Common myeloid progenitor, CD34-positive (primary cell): ENCODE measurements around the gene BAG5.

ENCODE experiments used
- CTCF ChIA-PET: fragments of 350-600 bp; sonication (Branson Sonifier 250); formaldehyde crosslinking; loops from one replicate; lab custom pipeline; 2021; ENCODE audit warnings: antibody characterized with exemption; lab: Charles Lee
- POLR2A ChIA-PET: fragments of 350-600 bp; sonication (Branson Sonifier 250); formaldehyde crosslinking; loops from one replicate; lab custom pipeline; 2021; ENCODE audit warnings: antibody characterized with exemption; lab: Charles Lee
- DNase-seq, 3 donors: peaks; one replicate each; pipeline versions ENCODE4 v3.0.0 to v3.0.0-alpha.2; 2013
- H3K27ac ChIP-seq, 2 experiments: 1 replicate in 1 of 2; 2 replicates in 1 of 2; pipeline ENCODE4 v1.7.0; 2013; ENCODE audit warnings: inconsistent platforms in 2 of 2, low read length in 2 of 2, mild to moderate bottlenecking in 2 of 2, low read depth in 1 of 2, moderate library complexity in 1 of 2; ENCODE audit not compliant: severe bottlenecking in 2 of 2, insufficient read depth in 1 of 2, poor library complexity in 1 of 2
- H3K27me3 ChIP-seq, 5 experiments: replicated peaks in 2 of 5; 1 replicate in 3 of 5; 2 replicates in 2 of 5; pipeline versions ENCODE4 v1.6.1 to v1.7.0; 2013; ENCODE audit warnings: low read length in 4 of 5, mild to moderate bottlenecking in 2 of 5, moderate library complexity in 2 of 5, inconsistent platforms in 1 of 5; ENCODE audit not compliant: insufficient read depth in 5 of 5, control insufficient read depth in 4 of 5
- H3K36me3 ChIP-seq, 4 experiments: 1 replicate in 2 of 4; 2 replicates in 2 of 4; pipeline versions ENCODE4 v1.6.1 to v1.7.0; 2013; ENCODE audit warnings: low read length in 3 of 4, control low read depth in 1 of 4, mild to moderate bottlenecking in 1 of 4; ENCODE audit not compliant: control insufficient read depth in 4 of 4, insufficient read depth in 4 of 4
- H3K4me1 ChIP-seq, 4 experiments: 1 replicate in 3 of 4; 2 replicates in 1 of 4; pipeline versions ENCODE4 v1.6.1 to v1.7.1; 2013; ENCODE audit warnings: low read length in 3 of 4, mild to moderate bottlenecking in 3 of 4, control low read depth in 1 of 4, inconsistent platforms in 1 of 4, moderate library complexity in 1 of 4; ENCODE audit not compliant: control insufficient read depth in 4 of 4, insufficient read depth in 4 of 4; ENCODE audit errors: control extremely low read depth in 1 of 4
- H3K4me3 ChIP-seq, 7 experiments: 1 replicate in 4 of 7; 2 replicates in 3 of 7; pipeline versions ENCODE4 v1.5.1 to v1.7.0; 2013; ENCODE audit warnings: mild to moderate bottlenecking in 7 of 7, low read length in 6 of 7, moderate library complexity in 6 of 7, inconsistent platforms in 2 of 7, low read depth in 2 of 7, control low read depth in 1 of 7; ENCODE audit not compliant: insufficient read depth in 4 of 7, control insufficient read depth in 1 of 7; ENCODE audit errors: extremely low read depth in 1 of 7
- H3K9me3 ChIP-seq, 5 experiments: 1 replicate in 4 of 5; 2 replicates in 1 of 5; pipeline versions ENCODE4 v1.6.1 to v1.7.1; 2013; ENCODE audit warnings: low read length in 4 of 5, mild to moderate bottlenecking in 2 of 5, inconsistent platforms in 1 of 5, low read depth in 1 of 5, moderate library complexity in 1 of 5; ENCODE audit not compliant: control insufficient read depth in 4 of 5, insufficient read depth in 2 of 5; ENCODE audit errors: control extremely low read depth in 1 of 5
- WGBS: methylation state at CpG from one replicate; pipeline ENCODE4 v1.1.5; 2013; ENCODE audit not compliant: insufficient coverage; 5-methylcytosine and 5-hydroxymethylcytosine counted together

BAG5 gene

GRCh38 chr14:103551338-103551762, 11.1 kb downstream of the BAG5 start:
- Histone ChIP-seq H3K9me3 (no peaks in the 10 kb centered on the region), H3K4me3 (no peak overlapping the region), H3K27ac (no peak overlapping the region), H3K4me1 (peaks cover 0 to 3% (median 0%) of the 10 kb centered on the region in 4 experiments), H3K27me3 (no peaks in the 10 kb centered on the region), H3K36me3 (peaks cover 0 to 3% (median under 1%) of the 10 kb centered on the region in 4 experiments)
- no peak for DNase-seq
- CTCF ChIA-PET: interaction anchor here (1.1 to 15.7 kb wide), 5 partner anchors 10 to 52 kb away, joined by 3 to 147 read pairs (median 5); partner anchors contain the start of genes BAG5 and CKB
- POLR2A ChIA-PET: no interaction called here
- WGBS: 91% methylated on average over 16 of the region's 17 CpGs

- CTCF ChIA-PET: interaction anchor here (0.6 to 15.7 kb wide), 6 partner anchors 10 to 42 kb away, joined by 3 to 147 read pairs (median 4); partner anchors contain the start of gene CKB
- 96% methylated on average over 20 of the region's 22 CpGs for WGBS
- POLR2A ChIA-PET: no interaction called here
- H3K27me3 ChIP-seq: no peaks in the 10 kb centered on the region
- H3K4me1 ChIP-seq: peaks cover 0 to 3% (median 0%) of the 10 kb centered on the region in 4 experiments
- H3K9me3 ChIP-seq: no peaks in the 10 kb centered on the region
- peaks cover 0 to 3% (median 0%) of the 10 kb centered on the region in 4 experiments for H3K36me3 ChIP-seq
- DNase-seq: no peak
- no peak overlapping the region for H3K4me3 ChIP-seq
- no peak overlapping the region for H3K27ac ChIP-seq
These were observed 11.8 kb downstream of the BAG5 start for GRCh38 chr14:103550451-103551337.

GRCh38 chr14:103549361-103550311, 12.8 kb downstream of the BAG5 start:
- 97% methylated on average over 27 of the region's 30 CpGs for WGBS

GRCh38 chr14:103548463-103549351, 13.8 kb downstream of the BAG5 start:
- POLR2A ChIA-PET: no interaction called here

More at GRCh38 chr14:103549361-103550311, 12.8 kb downstream of the BAG5 start:
- POLR2A ChIA-PET: no interaction called here
- Histone ChIP-seq H3K9me3 (no peaks in the 10 kb centered on the region), H3K36me3 (peaks cover 0 to 3% (median 0%) of the 10 kb centered on the region in 4 experiments), H3K4me1 (peaks cover 0 to 3% (median 0%) of the 10 kb centered on the region in 4 experiments), H3K27ac (no peak overlapping the region), H3K27me3 (no peaks in the 10 kb centered on the region), H3K4me3 (no peak overlapping the region)
- DNase-seq: no peak
- CTCF ChIA-PET: interaction anchor here (1.1 to 15.7 kb wide), 5 partner anchors 11 to 49 kb away, joined by 3 to 147 read pairs (median 6); partner anchors contain the start of gene CKB

GRCh38 chr14:103547941-103548462, 14.5 kb downstream of the BAG5 start:
- Histone ChIP-seq H3K9me3 (no peaks in the 10 kb centered on the region), H3K4me1 (peaks cover 0 to 3% (median 0%) of the 10 kb centered on the region in 4 experiments), H3K27me3 (no peaks in the 10 kb centered on the region), H3K36me3 (no peaks in the 10 kb centered on the region), H3K27ac (no peak overlapping the region), H3K4me3 (no peak overlapping the region)
- 94% methylated on average over 12 of the region's 18 CpGs for WGBS
- ChIA-PET CTCF (interaction anchor here (1.0 to 15.7 kb wide), 7 partner anchors 10 to 48 kb away, joined by 3 to 147 read pairs (median 6); partner anchors contain the start of gene CKB), POLR2A (no interaction called here)
- DNase-seq: no peak

More at GRCh38 chr14:103548463-103549351, 13.8 kb downstream of the BAG5 start:
- Histone ChIP-seq H3K27ac (no peak overlapping the region), H3K4me3 (no peak overlapping the region), H3K36me3 (peaks cover 0 to 3% (median 0%) of the 10 kb centered on the region in 4 experiments), H3K4me1 (peaks cover 0 to 3% (median 0%) of the 10 kb centered on the region in 4 experiments), H3K9me3 (no peaks in the 10 kb centered on the region), H3K27me3 (no peaks in the 10 kb centered on the region)
- no peak for DNase-seq
- CTCF ChIA-PET: interaction anchor here (1.3 to 15.7 kb wide), 5 partner anchors 9 to 49 kb away, joined by 4 to 147 read pairs (median 6); partner anchors contain the start of gene CKB
- WGBS: 98% methylated on average over 27 of the region's 27 CpGs
